Measurements from ENCODE around the gene RBM27.
"Not testable (repeated sequence)": the region's sequence is repeated elsewhere in the genome, so short reads cannot be mapped to it uniquely, and the experiment has no call there.

The RBM27 gene, protein sequence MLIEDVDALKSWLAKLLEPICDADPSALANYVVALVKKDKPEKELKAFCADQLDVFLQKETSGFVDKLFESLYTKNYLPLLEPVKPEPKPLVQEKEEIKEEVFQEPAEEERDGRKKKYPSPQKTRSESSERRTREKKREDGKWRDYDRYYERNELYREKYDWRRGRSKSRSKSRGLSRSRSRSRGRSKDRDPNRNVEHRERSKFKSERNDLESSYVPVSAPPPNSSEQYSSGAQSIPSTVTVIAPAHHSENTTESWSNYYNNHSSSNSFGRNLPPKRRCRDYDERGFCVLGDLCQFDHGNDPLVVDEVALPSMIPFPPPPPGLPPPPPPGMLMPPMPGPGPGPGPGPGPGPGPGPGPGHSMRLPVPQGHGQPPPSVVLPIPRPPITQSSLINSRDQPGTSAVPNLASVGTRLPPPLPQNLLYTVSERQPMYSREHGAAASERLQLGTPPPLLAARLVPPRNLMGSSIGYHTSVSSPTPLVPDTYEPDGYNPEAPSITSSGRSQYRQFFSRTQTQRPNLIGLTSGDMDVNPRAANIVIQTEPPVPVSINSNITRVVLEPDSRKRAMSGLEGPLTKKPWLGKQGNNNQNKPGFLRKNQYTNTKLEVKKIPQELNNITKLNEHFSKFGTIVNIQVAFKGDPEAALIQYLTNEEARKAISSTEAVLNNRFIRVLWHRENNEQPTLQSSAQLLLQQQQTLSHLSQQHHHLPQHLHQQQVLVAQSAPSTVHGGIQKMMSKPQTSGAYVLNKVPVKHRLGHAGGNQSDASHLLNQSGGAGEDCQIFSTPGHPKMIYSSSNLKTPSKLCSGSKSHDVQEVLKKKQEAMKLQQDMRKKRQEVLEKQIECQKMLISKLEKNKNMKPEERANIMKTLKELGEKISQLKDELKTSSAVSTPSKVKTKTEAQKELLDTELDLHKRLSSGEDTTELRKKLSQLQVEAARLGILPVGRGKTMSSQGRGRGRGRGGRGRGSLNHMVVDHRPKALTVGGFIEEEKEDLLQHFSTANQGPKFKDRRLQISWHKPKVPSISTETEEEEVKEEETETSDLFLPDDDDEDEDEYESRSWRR

DNA sequence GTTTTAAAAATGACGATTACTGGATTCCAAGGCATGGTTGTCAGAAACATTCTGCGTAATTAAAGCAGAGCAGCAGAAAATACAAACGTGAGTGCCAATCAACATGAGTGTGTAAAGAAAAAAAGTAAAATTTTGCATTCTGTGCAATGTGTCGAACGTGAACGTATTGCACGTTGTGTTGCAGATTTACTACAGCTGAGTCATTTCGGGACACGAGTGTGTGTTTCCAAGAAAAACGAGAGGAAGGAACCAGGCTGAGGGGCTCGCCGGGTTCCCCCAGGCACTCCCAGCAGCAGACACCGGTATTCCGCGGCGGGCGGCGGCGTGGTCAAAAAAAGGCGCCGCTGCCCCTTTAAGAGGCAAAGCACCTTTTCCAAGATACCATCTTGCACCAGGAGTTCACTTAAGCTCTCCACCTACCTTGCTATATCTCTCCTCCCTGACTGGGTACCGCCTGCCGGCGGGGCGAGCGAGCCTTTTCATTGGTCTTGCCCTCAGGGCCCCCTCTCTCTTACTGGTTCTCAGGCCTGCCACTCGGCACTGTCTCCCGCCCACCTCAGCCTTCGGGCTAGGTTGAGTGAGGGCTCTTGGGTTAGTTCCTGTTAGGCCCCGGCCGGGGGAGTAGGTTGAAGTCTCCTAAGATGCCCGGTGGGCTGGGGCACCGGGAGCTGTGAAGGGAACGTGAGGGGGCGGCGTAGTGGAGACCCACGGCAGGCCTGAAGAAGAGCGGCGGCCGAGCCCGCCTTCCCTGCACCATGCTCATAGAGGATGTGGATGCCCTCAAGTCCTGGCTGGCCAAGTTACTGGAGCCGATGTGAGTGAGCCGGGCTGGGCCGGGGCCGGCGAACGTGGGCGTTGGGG is at the start of gene RBM27:
Gene RBM27, plus strand, starts transcription at position 595 of the 861 bp plus-strand sequence. Its CDS starts 161 bp downstream, at position 756.
- Histone ChIP-seq H3K9ac (ENCODE audit: low read length) (peak within 1 kb of the TSS; percentile 90), H3K4me1 (ENCODE audit: control insufficient read depth, insufficient read depth, low read length) (peaks cover 26% of the 10 kb centered on the region), H3K4me3 (ENCODE audit: low read length) (peak within 1 kb of the TSS; percentile 84), H3K9me3 (ENCODE audit: control insufficient read depth, low read length) (no peaks in the 10 kb centered on the region), H3K36me3 (ENCODE audit: control insufficient read depth, insufficient read depth, low read length, severe bottlenecking) (no peaks in the 10 kb centered on the region), H3K27me3 (replicated peaks; ENCODE audit: control insufficient read depth, insufficient read depth, low read length) (no peaks in the 10 kb centered on the region)
- peak; percentile 98 for DNase-seq (ENCODE audit: low read depth)

DNA sequence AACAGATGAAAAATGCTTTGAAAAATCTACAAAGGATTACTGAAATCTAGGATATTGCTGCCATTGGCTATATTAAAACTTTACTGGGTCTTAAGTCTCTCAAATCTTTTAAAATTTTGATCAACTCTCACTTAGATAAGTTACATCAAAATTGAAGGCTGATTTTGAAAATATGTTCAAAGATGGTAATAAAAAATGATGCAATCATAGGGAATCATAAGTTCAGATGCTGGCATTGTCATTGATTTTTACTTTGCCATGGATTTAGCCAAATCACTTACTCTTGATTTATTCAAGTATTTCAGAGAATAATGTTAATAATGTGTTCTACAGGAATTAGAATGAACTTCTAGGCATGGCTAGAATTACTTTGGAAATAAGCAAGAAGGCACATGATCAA is 45.1 kb upstream of the RBM27 start:
- Histone ChIP-seq H3K9me3 (ENCODE audit: control insufficient read depth, low read length) (no peaks in the 10 kb centered on the region), H3K4me3 (ENCODE audit: low read length) (no peak overlapping the region), H3K36me3 (ENCODE audit: control insufficient read depth, insufficient read depth, low read length, severe bottlenecking) (peaks cover 99% of the 10 kb centered on the region), H3K27me3 (replicated peaks; ENCODE audit: control insufficient read depth, insufficient read depth, low read length) (no peaks in the 10 kb centered on the region), H3K4me1 (ENCODE audit: control insufficient read depth, insufficient read depth, low read length) (peaks cover 8% of the 10 kb centered on the region), H3K9ac (ENCODE audit: low read length) (no peak overlapping the region)
- no peak for DNase-seq (ENCODE audit: low read depth)

DNA sequence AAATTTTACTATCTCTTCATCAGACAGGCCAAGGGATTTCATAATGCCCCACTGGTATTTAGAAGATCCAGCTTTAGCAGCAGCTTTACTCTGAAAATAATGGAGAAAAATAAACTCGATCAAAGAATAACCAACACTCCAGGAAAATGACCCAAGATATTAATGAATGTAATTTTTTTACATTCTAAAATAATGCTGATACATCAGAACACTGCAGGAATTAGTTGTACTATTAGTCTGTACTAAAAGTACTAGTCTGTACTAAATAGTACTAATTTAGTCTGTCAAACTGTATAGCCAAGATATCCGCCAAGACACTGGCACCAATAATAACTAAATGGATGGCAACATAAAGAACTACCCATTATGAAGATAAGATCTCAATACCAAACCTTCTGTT is 39.0 kb upstream of the RBM27 start:
- DNase-seq (ENCODE audit: low read depth) = no peak
- Histone ChIP-seq H3K9me3 (ENCODE audit: control insufficient read depth, low read length) (no peaks in the 10 kb centered on the region), H3K27me3 (replicated peaks; ENCODE audit: control insufficient read depth, insufficient read depth, low read length) (no peaks in the 10 kb centered on the region), H3K9ac (ENCODE audit: low read length) (no peak overlapping the region), H3K4me1 (ENCODE audit: control insufficient read depth, insufficient read depth, low read length) (peaks cover 4% of the 10 kb centered on the region), H3K4me3 (ENCODE audit: low read length) (no peak overlapping the region), H3K36me3 (ENCODE audit: control insufficient read depth, insufficient read depth, low read length, severe bottlenecking) (peaks cover 95% of the 10 kb centered on the region)

DNA sequence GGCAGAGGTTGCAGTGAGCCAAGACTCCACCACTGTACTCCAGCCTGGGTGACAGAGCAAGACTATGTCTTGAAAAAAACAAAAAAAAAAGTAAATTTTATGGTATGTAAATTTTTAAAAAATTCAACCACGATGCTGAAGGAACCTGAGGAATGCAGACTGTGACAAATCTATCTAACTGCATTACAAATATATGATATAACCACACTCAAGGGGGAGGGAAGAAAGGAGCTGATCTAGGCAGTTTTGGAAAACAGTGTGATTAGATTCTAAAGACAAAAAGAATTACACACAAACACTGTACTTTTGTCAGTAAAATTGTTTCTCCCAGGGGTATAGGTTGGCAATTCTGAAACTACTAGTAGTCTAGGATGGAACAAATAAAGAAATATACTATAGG is 37.9 kb upstream of the RBM27 start:
- Histone ChIP-seq H3K4me1 (ENCODE audit: control insufficient read depth, insufficient read depth, low read length) (peaks cover 4% of the 10 kb centered on the region), H3K36me3 (ENCODE audit: control insufficient read depth, insufficient read depth, low read length, severe bottlenecking) (peaks cover 93% of the 10 kb centered on the region), H3K27me3 (replicated peaks; ENCODE audit: control insufficient read depth, insufficient read depth, low read length) (no peaks in the 10 kb centered on the region), H3K9me3 (ENCODE audit: control insufficient read depth, low read length) (no peaks in the 10 kb centered on the region), H3K9ac (ENCODE audit: low read length) (no peak overlapping the region), H3K4me3 (ENCODE audit: low read length) (no peak overlapping the region)
- peak; percentile 46 for DNase-seq (ENCODE audit: low read depth)

DNA sequence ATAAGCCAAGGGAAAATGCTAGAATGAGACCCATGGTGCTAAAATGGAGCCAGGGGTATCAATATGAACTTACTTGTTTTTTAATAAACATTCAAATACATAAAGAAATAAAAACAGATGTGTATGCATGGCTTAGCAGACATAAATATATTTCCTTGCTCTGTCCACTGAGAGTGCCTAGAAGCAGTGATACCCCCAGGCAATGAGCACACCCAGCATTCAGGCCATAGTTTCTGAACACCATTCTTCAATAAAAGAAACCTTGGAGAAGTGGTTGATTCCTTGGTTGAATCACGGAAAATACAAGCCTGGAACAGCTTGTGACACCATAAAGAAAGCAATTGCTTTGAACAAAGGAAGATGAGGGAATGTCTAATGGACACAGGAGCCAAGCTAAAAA is 37.5 kb upstream of the RBM27 start:
- DNase-seq (ENCODE audit: low read depth) = no peak
- no peaks in the 10 kb centered on the region for H3K27me3 ChIP-seq (replicated peaks; ENCODE audit: control insufficient read depth, insufficient read depth, low read length)
- no peak overlapping the region for H3K9ac ChIP-seq (ENCODE audit: low read length)
- H3K36me3 ChIP-seq (ENCODE audit: control insufficient read depth, insufficient read depth, low read length, severe bottlenecking) = peaks cover 93% of the 10 kb centered on the region
- H3K9me3 ChIP-seq (ENCODE audit: control insufficient read depth, low read length) = no peaks in the 10 kb centered on the region
- no peak overlapping the region for H3K4me3 ChIP-seq (ENCODE audit: low read length)
- peaks cover 4% of the 10 kb centered on the region for H3K4me1 ChIP-seq (ENCODE audit: control insufficient read depth, insufficient read depth, low read length)

DNA sequence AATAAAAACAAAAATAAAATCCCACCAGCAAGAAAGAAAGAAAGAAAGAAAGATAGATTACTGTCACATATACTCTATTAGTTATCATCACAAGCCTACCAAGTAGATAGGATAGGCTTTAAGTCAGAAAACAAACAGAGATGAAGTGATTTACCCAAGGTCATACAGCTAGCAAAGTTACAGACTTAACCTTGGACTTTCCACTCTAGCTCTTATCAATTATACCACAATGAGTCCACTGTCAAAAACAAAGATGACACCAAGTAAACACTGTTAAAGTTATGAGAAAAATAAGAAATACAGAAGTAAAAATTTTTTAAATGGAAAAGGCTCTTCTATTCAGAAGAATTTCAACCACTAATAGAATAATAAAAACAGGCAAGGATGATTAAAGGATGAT is 34.3 kb upstream of the RBM27 start:
- Histone ChIP-seq H3K4me3 (ENCODE audit: low read length) (no peak overlapping the region), H3K36me3 (ENCODE audit: control insufficient read depth, insufficient read depth, low read length, severe bottlenecking) (peaks cover 88% of the 10 kb centered on the region), H3K9ac (ENCODE audit: low read length) (no peak overlapping the region), H3K4me1 (ENCODE audit: control insufficient read depth, insufficient read depth, low read length) (peaks cover 4% of the 10 kb centered on the region), H3K9me3 (ENCODE audit: control insufficient read depth, low read length) (no peaks in the 10 kb centered on the region), H3K27me3 (replicated peaks; ENCODE audit: control insufficient read depth, insufficient read depth, low read length) (no peaks in the 10 kb centered on the region)
- DNase-seq (ENCODE audit: low read depth) = no peak

DNA sequence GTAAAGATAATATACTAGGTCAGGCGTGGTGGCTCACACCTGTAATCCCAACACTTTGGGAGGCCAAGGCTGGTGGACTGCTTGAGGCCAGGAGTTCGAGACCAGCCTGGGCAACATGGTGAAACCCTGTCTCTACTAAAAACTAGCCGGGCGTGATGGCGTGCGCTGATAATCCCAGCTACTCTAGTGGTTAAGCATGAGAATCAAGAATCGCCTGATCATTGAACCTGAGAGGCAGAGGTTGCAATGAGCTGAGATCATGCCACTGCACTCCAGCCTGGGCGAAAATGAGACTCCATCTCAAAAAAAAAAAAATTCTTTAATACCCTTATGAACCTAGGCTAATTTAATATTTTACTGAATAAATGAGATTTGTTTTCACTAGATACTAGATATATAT is 30.4 kb upstream of the RBM27 start:
- H3K27me3 ChIP-seq (replicated peaks; ENCODE audit: control insufficient read depth, insufficient read depth, low read length); H3K4me3 ChIP-seq (ENCODE audit: low read length); H3K4me1 ChIP-seq (ENCODE audit: control insufficient read depth, insufficient read depth, low read length); H3K9ac ChIP-seq (ENCODE audit: low read length); DNase-seq (ENCODE audit: low read depth); H3K9me3 ChIP-seq (ENCODE audit: control insufficient read depth, low read length): not testable (repeated sequence)
- H3K36me3 ChIP-seq (ENCODE audit: control insufficient read depth, insufficient read depth, low read length, severe bottlenecking) = peaks cover 81% of the 10 kb centered on the region

DNA sequence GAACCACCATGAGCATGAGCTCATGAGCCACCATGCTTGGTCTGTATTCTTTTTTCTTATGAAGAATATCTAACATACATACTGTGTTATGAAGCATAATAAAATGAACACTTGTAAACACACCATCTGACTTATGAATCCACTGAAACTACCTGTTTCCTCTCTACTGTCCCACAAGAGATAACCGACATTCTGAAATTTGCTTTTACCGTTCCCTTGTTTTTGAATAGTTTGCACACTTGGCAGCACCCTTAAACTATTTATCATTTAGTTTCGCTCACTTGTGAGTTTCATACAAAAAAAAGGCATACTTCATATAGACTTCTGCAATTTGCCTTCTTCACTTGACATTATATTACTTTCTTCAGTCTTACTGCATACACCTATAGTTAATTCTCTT is 29.8 kb upstream of the RBM27 start:
- Histone ChIP-seq H3K4me3 (ENCODE audit: low read length) (no peak overlapping the region), H3K9ac (ENCODE audit: low read length) (no peak overlapping the region), H3K27me3 (replicated peaks; ENCODE audit: control insufficient read depth, insufficient read depth, low read length) (no peaks in the 10 kb centered on the region), H3K36me3 (ENCODE audit: control insufficient read depth, insufficient read depth, low read length, severe bottlenecking) (peaks cover 77% of the 10 kb centered on the region), H3K4me1 (ENCODE audit: control insufficient read depth, insufficient read depth, low read length) (no peaks in the 10 kb centered on the region), H3K9me3 (ENCODE audit: control insufficient read depth, low read length) (no peaks in the 10 kb centered on the region)
- no peak for DNase-seq (ENCODE audit: low read depth)

DNA sequence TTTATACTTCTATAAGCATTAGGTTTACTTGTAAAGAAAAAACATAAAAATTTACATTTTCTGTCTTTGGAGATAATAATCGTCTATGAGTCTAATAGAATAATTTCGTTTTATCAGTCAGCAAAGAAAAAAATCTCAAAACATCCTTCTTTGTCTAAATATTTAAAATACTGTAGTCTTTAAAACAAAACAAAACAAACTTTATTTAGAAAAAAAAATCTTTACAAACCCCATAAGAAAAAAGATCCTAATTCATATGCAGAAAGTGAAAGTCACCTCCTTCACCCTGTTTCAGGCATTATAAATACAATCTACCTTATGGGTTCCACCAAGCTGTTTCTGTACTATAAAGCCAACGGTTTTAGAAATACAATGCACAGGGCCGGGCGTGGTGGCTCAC is 26.6 kb upstream of the RBM27 start:
- H3K4me1 ChIP-seq (ENCODE audit: control insufficient read depth, insufficient read depth, low read length) = peaks cover 14% of the 10 kb centered on the region
- H3K9ac ChIP-seq (ENCODE audit: low read length) = no peak overlapping the region
- DNase-seq (ENCODE audit: low read depth) = no peak
- H3K4me3 ChIP-seq (ENCODE audit: low read length) = no peak overlapping the region
- H3K9me3 ChIP-seq (ENCODE audit: control insufficient read depth, low read length) = no peaks in the 10 kb centered on the region
- H3K36me3 ChIP-seq (ENCODE audit: control insufficient read depth, insufficient read depth, low read length, severe bottlenecking) = peaks cover 51% of the 10 kb centered on the region
- H3K27me3 ChIP-seq (replicated peaks; ENCODE audit: control insufficient read depth, insufficient read depth, low read length) = no peaks in the 10 kb centered on the region

DNA sequence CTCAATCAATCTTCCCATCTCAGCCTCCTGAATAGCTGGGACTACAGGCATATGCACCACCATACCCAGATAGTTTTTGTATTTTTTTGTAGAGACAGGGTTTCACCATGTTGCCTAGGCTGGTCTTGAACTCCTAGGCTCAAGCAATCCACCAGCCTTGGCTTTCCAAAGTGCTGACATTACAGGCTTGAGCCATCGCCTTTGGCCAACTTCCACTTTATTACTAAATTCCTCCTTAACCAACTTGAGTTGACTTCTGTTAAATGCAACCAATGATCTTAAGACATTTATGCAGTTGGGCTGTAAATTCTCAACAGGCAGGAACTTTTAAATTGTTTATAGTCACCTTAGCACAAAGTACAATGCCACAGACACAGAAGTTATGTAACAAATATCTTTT is 23.7 kb upstream of the RBM27 start:
- H3K36me3 ChIP-seq (ENCODE audit: control insufficient read depth, insufficient read depth, low read length, severe bottlenecking) = peaks cover 31% of the 10 kb centered on the region
- no peak overlapping the region for H3K9ac ChIP-seq (ENCODE audit: low read length)
- peak overlapping the region; percentile 36 for H3K4me3 ChIP-seq (ENCODE audit: low read length)
- DNase-seq (ENCODE audit: low read depth) = no peak
- no peaks in the 10 kb centered on the region for H3K9me3 ChIP-seq (ENCODE audit: control insufficient read depth, low read length)
- H3K27me3 ChIP-seq (replicated peaks; ENCODE audit: control insufficient read depth, insufficient read depth, low read length) = no peaks in the 10 kb centered on the region
- H3K4me1 ChIP-seq (ENCODE audit: control insufficient read depth, insufficient read depth, low read length) = peaks cover 14% of the 10 kb centered on the region

Data from adipocyte (in vitro differentiated cells).